HG03520 (cell line): ENCODE data around the gene SLC30A1.
"Not testable (repeated sequence)": the region's sequence is repeated elsewhere in the genome, so short reads cannot be mapped to it uniquely, and the experiment has no call there.

Experiments
- ATAC-seq: cut with Tn5 transposase; IDR thresholded peaks from one replicate; pipeline ENCODE4 v1.9.1; 2021; ENCODE audit warnings: mild to moderate bottlenecking, moderate library complexity; ENCODE audit not compliant: unreplicated experiment

Gene SLC30A1

DNA sequence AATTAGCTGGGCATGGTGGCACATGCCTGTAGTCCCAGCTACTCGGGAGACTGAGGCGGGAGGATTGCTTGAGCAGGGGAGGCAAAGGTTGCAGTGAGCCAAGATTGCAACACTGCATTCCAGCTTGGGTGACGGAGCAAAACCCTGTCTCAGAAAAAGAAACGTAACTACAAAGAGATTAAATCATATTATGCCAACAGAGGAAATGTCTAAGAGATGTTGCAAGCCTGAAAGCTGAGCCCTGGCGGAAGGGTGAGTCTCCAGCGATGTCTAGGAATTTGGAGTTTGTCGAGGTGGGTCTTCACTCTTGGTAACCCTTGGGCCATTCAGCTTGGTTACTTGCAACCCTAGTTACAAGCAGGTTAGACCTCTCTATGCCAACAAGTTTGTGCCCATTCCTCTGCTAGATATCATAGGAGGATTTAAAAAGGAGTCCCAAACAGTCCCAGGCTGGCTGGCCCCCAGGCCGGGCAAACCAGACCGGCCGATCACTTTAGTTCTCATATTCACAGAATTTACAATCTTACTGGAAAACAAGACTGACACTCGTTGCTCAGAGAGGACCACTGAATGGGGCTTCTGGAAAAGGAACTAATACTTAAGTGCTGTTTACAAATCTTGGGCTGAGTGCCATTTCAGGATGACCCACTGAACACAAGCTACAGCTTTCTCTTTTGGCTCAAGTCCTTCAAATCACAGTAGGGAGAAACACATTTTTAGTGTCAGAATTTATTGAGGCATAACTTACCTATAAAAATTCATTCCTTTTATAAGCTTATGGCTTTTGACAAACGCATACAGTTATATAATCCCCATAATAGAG, 27.1 kb downstream of the SLC30A1 start:
- ATAC-seq: no peak

DNA sequence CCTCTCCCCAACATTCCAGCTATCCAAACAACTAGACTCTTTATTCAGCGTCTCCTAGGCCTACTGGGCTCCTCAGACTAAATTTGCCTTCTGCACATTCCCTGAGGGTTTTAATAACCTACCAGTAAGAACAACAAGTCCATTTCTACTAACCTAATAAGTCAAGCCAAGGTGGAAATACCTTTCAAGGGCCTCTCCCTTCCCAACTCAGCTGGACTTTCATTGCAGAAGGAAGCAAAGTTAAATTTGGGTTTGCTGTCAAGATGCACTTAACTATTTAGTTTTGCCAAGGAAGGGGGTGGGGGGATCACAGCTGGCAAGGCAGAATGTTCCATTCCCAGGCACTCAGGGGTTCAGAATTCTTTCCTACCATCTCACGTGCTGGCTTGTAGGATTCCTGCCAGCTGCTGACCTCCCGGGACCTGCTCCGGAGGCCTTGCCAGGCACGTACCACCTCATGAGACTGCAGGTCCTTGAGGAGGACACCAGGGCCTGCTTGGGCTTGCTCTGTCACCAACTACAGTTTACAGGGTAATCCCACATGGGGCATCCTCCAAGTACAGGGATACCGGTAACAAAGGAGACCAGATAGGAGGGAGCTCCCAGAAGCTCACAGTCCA, 29.8 kb downstream of the SLC30A1 start:
- no peak for ATAC-seq

DNA sequence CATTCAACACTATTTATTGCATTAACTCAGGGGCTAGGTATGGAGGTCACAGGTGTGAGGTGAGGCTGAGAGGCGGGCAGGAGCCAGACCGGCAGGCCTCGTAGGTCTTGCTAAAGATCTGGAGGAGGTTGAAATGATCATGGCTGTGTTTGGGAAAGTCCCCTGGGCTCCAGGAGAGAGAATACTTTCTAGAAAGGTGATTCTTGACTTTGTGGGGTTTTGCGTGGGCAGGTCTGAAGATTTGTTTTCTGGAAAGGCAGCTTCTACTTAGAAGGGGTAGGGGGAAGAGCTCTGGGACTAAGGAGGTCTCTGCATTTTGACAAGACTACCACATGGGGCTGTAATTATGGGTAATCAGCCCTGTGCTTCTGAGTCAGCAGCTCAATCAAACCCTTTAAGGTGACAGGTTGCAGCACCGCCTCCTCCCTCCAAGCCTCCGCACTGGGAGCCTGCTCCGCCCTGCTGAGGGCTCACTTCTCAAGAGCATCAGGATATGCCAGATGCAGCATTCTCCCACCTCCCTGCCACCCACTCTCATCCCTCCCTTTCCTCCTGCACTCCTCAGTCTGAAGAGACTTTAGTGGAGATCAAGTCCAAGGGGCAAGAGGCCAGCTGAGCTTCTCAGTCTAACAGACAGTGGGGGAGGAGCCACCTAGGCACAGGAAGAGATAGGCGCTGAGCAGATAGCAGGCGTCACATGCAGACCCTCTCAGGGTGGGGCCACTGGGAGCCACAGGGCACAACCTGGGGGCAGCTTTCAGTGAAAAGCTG, 30.5 kb downstream of the SLC30A1 start:
- no peak for ATAC-seq

DNA sequence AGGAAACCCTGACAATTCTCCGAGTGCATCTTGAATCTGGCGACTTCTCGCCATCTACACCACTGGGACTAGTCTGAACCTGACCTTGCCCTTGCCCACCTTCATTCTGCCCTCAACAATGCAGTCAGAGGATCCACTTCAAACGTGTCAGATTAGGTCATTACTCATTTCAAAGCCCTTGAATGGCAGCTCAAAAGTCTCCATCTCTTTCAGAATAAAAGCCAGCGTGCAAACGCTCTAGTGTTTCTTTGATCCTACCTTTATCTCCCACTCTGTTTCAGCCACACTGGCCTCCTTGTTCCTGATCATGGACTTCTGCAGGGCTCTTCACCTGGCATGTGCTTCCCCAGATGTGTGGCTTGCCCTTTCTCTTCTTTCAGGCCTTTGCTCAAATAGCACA, 31.3 kb downstream of the SLC30A1 start:
- ATAC-seq: no peak

DNA sequence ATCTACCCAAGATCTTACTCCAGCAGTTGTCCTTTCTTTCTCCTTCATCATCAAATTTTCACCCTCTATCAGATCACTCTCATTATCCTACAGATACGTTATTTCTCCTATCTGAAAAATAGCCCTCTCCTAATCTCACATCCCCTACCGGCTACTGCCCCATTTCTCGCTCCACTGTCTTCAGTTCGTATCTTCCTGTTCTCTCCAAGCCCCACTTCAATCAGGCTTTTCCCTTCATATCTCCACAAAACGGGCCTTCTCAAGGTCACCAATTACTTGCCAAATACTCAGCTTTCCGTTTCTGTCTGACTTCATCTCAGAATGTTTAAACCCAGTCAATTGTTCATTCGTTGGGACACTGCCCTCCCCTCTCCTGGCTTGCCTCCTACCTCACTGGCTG, 32.4 kb downstream of the SLC30A1 start:
- ATAC-seq: no peak

DNA sequence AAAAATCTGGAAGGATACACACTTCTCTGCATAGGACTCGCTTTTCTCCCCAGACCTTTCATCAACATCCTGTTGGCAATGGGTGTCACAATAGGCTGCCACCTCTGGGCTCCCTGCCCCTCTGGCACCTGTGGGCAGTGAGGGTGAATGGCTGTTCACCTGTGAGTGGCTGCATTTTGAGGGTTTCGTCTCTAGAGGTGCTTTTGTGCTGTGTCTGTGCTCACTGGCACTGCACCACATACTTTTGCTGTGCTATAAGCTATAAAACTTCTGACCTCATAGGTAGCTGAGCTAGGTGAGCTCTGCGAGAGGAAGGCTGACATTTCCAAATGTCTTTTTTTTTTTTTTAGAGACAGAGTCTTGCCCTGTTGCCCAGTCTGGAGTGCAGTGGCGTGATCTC, 35.9 kb downstream of the SLC30A1 start:
- no peak for ATAC-seq

DNA sequence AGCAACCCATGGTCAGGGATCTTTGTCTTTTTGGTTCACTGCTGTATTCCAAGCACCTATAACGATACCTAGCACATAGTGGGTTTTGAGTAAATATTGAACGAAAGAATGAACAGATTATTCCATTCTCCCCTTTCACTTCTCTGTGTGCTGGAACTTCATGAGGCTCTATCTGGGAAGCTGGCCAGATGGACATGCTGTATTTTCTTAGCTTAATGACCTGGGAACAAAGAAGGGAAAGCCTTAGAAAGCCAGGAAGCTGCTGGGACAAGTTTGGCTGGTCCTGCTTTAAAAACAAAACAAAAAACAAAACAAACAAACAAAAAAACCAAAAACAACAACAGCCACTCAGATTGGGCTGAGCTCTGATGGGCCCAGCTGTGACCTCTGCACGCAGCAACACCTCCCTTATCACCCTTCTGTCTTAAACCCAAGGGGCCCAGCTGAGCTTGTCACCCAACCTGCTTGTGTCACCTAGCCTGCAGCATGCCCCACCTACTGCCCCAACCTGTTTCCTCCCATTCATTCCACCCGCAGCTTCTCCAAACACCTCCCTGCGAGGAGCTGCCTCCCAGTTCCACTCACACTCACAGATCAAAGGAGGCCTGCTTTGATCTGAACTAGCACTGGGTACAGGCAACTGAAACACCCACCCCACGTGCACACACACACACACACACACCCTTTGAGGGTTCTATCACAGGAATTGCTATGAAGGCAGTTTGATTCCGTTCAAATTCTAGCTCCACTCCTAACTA, 37.1 kb downstream of the SLC30A1 start:
- ATAC-seq: no peak

DNA sequence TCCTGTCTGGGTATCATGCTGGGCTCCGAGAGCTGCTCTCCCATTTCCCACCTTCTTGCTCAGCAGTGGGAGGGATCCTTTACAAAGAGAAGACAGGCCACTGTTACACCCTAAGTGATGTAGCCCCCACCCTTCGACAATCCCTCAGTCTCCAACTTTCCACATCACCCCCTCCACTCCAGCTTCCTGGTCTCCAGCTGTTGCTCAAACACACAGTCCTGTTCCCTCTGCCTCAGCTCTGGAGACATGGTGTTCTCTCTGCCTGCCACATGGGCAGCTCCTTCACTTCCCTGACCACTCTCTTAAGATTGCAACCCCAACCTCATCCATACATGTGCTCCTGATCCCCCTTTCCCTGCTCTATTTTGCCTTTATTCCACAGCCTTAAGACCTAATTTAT, 37.7 kb downstream of the SLC30A1 start:
- no peak for ATAC-seq

DNA sequence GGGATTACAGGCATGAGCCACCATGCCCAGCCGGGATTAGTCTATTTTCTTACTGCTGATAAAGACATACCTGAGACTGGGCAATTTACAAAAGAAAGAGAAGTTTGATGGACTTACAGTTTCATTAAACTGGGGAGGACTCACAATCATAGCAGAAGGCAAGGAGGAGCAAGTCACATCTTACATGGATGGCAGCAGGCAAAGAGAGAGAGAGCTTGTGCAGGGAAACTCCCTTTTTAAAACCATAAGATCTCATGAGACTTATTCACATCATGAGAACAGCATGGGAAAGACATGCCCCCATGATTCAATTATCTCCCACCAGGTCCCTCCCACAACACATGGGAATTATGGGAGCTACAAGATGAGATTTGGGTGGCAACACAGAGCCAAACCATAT, 38.1 kb downstream of the SLC30A1 start:
- not testable (repeated sequence) for ATAC-seq

DNA sequence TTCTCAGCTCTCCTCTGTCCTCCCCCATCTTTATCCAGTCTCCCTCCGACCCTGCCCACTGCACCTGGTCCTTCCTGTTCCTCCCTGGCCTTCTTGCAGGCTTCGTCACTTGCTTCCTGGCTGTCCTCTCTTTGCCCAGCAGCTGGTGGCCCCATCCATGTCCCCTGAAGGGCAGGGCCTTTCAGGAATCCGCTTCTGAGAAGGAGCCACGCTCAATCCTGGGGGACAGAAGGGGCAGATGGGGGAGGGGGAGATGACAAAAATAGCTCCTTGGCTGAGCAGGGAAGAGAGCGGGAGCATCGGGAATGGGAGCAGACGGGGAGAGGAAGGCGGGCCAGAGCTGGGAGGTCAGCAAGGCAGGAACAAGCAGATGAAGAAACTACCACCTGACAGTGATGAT, 40.7 kb downstream of the SLC30A1 start:
- no peak for ATAC-seq

DNA sequence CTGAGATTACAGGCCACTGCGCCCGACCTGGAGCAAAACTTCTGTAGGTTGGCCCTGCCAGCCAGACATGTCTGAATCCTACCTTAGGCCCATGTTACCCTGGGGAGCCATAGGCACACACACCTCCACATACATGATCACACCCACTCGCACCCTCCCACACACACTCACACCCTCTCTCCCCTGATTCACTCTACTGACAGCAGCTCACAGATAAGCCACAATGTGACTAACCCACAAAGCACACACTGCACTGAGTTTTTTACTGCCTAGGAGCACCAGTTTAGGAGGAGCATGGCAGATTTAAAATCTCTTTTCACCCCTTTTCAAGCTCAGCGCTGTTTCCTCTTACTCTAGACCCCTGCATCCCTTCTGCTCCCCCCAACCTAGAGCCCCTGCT, 41.7 kb downstream of the SLC30A1 start:
- ATAC-seq: no peak

DNA sequence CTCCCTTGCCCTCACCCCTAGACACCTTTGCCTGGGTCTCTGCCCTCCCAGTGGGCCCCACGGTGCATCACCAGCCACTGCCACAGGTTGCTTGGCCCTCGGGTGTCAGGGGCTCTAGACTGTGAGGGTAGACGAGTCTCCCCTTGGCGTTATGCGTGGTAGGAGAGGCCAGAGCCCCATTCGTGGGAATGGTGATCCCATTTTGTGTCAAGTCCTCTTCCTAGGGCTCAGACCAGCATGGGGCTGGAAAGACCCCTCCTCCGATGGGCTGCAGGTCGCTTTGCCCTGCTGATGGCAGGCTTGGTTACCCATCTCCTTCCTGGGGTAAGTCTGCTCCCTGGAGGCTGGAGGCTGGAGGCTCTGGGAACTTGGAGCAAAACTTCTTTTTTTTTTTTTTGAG, 42.4 kb downstream of the SLC30A1 start:
- no peak for ATAC-seq

DNA sequence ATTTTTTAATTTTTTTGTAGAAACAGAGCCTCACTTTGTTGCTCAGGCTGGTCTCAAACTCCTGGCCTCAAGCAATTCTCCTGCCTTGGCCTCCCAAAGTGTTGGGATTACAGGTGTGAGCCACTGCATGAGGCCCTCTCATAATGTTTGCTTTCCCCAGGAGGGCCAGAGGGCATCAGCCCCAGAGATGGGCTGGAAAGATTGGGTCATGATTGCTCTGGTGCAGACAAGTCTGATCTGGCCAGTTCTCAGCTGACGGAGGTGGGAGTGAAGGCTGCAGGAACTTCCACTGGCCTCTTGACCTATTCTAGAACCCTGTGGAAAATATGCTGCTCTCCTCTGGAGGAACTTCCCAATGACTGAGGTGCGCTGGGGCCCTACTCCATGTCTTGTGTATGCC, 43.6 kb downstream of the SLC30A1 start:
- ATAC-seq: no peak

DNA sequence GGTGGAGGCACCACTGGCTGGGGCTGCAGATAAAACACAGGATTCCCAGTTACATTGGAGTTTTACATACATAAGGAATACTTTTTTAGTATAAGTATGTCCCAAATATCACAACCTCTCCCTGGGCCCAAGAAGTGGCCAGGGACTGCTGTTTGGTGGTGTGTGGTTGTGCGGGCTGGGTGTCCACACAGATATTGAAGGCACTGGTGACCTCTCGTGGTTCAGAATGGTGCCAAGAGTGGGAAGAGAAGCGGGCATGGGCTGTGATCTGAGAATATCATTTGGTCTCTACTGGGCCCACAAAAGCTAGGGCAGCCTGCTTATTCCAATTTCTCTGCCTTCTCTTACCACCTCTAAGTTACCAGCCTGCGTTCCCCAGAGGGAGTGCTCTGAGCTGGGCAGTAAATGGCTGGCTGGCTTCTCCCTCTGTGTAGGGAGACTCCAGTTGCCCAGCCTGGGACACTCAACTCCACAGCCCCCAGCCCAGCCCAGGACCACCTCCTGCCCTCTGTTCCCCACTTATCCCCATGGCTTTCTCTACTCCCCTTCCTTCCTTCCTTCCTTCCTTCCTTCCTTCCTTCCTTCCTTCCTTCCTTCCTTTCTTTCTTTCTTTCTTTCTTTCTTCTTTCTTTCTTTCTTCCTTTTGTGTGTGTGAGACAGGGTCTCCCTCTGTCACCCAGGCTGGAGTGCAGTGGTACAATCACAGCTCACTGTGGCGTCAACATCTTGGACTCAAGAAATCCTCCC, 44.2 kb downstream of the SLC30A1 start:
- no peak for ATAC-seq

DNA sequence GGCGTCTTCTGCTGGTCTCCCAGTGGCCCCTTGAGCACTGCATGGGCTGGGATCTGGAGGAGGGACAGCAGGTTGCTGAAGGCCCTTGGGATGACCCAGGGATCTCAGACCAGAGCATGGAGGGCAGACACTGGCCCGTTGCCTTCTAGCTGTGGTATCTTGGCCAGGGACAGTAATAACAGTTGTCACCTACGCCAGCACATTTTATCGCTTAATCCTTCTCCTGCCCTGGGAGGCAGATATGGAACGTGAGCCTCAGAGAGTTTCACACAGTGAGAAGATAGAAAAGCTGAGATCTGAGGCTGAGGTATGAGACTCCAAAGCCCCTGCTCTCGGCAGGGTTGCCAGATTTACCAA, 46.9 kb downstream of the SLC30A1 start:
- no peak for ATAC-seq

DNA sequence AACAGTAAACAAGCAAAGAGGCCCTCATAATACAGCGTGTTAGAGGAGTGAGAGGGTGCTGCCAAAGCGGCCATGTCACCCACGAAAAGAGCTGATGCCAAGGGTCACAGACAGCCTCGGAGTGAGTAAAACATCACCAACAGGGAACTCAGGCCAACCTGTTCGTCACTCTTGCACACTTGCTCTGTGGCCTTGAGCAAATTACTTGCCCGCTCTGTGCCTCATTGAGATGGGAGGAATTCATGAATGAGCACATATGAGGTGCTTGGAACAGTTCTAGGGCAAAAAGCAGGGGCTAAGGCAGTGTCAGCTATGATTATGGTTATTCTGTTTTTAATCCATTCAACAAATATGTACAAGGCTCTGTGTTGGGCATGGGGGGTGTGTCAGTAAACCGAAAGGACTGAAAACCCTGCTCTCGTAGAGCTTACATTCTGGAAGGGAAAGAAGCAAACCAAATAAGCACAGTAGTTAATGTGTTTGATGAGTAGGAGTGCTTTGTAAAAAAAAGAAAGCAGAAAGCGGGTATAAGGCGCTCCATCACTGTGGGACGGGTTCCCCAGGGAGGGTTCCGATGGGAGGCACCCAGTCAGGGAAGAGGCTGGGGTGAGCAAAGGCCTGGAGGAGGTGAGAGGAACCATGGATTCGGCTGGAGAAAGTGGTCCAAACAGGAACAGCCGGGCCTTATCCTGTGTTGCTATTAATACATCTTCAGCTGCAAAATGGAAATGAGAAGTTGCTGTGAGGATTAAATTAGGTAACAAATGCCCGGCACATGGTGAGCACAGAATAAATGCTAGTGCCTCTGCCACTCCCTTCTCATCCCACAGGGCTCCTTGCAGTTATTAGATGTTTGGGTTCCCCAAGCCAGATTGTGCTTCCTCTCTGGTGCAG, 47.5 kb downstream of the SLC30A1 start:
- no peak for ATAC-seq

DNA sequence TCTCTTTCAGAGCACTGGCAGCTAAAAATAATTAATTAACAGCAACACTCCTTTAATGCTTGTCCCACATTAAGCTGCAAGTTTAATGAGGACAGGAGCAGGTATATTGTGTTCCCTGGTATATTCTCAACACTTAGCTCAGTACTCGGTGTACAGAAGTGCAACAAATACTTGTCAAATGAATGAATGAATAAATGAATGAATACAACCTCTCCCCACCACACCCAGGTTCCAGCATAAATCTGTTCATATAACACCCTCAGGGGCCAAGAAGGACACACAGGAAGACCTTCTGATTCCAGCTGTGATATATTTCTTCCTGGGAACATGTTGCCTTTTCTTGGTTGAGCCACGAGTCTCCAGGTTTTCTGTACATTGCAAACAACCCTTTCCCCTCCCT, 48.9 kb downstream of the SLC30A1 start:
- no peak for ATAC-seq

DNA sequence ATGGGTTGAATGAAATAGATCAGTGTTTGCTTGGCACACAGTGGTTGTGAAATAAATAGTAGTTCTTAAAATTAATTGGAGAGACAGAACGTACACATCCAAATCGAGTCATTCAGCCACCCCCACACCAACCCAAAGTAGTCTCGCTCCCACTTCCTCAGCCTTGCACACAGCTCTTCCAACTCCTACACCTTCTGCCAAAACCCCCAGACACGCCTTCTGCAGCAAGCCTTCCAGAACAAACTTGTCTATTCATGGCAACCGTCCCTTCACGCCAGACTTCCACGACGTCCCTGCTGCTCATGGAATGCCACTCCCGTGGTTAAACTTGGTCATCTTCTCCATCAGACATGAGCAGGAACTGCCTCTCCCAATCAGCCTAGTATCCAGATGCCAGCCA, 49.5 kb downstream of the SLC30A1 start:
- no peak for ATAC-seq

DNA sequence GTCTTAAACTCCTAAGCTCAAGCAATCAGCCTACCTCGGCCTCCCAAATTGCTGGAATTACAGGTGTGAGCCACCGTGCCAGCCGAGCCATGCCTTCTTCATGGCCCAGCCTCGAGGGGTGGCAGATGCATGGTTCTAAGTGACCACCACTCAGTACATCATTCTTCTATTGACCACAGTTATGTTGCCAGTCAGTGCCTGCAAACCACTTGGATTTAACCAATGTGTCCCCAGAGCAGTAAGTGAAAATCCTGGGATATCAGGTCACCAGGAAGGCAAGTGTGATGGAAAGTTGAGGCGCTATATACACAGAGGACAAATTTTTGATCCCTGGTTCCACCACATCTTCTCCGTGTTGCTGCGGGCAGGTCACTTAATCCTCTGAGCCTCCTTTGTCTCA, 50.0 kb downstream of the SLC30A1 start:
- no peak for ATAC-seq

DNA sequence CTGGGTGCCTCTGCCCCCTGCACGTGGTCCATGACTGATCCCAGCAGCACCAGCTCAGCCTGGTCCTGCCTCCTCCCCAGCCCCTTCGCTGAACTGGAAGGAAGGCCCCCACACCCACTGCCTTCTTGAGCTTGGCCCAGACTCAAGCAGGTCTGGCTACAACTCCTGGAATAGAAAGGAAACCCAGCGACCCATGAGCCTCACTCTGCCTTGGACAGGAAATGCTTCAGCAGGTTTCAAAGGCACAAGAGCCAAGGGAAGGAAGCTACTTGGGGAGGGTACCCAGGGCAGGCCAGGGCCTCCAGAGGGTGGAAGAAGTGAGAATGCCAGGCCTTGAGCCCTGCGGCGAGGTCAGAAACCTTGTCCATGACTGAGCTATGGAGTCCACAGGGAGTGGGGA, 51.1 kb downstream of the SLC30A1 start:
- ATAC-seq: no peak
